ENCODE results near the gene PCDHA4.
"Not testable (repeated sequence)": the region's sequence is repeated elsewhere in the genome, so short reads cannot be mapped to it uniquely, and the experiment has no call there.

Gene PCDHA4

GRCh38 chr5:140849831-140850634 lies 43.2 kb downstream of the PCDHA4 start:
- not testable (repeated sequence) for FAIRE-seq; DNase-seq (ENCODE audit: insufficient read length, low spot score)

- no peak for FAIRE-seq
- no peak for DNase-seq (ENCODE audit: insufficient read length, low spot score)
Measured at GRCh38 chr5:140855772-140856674, 49.2 kb downstream of the PCDHA4 start, which contains the start of gene PCDHA10. PCDHA10 (plus strand) TSS chr5:140855897; CDS start chr5:140856049, 152 bp downstream.

- no peak for DNase-seq (ENCODE audit: insufficient read length, low spot score)
- FAIRE-seq: no peak
Measured at GRCh38 chr5:140857177-140857986, 50.5 kb downstream of the PCDHA4 start.

GRCh38 chr5:140857987-140858240 lies 51.0 kb downstream of the PCDHA4 start:
- no peak for FAIRE-seq
- no peak for DNase-seq (ENCODE audit: insufficient read length, low spot score)

- DNase-seq (ENCODE audit: insufficient read length, low spot score) (no peak), FAIRE-seq (no peak)
Measured at GRCh38 chr5:140862441-140863295, 55.8 kb downstream of the PCDHA4 start.
